ENCODE data around the gene PPFIBP1. TPM values are rescaled to one million over a fixed set of nuclear protein-coding genes. Genes with fewer than 3 reads are reported as not detected.

The PPFIBP1 gene
- total and polyA plus RNA-seq, 2 of the 13 experiments (the other 11 are each of a cell fraction or from before 2014, with no cell fraction given): 16.2 to 21.8 TPM

DNA sequence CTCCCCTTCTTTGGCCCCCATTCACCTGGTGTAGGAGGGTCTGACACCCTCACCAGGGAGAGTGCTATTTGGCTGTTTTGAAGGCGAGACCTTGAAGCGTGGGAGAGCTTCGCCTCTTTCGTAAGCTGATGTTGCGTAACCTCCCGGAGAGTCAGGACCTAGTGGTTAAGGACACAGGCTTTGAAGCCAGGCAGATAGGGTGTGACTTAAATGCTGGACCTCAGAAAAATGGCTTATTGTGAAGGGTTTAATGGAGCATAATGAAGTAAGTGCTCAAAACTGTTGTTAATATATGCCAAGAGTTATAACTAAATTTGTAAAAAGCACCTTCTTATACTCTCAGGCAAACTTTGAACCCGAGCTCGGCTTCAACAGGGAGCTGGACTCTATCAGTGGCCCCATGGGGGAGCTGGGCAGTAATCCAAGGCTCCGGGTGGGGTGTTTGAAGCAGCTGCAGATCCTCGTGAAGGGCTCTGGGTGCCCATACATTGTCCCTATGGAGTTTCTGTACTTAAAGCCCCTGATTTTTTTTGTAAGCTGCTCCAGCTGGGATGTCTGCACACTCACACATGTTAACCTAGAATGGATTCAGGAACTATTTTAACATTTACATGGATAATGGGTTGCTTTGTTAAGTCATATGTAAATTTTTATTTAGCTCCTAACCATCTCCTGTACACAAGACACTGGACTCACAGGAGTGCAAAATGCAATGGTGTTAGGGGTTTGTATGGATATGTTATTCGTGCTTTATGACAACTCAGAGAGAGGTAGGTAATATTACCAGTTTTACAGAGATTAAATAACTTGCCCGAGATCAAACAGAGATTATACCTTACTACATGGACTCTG is 26.0 kb downstream of the PPFIBP1 start (continued):
- TF ChIP-seq AKNA (CRISPR knock-in tag; IDR thresholded peaks at IDR 0.05; ENCODE audit: borderline replicate concordance) (no peak), ZNF780A (CRISPR knock-in tag; IDR thresholded peaks at IDR 0.05) (no peak), HIC2 (CRISPR knock-in tag; IDR thresholded peaks at IDR 0.05; ENCODE audit: low read depth) (peak; percentile 61; the same call in 1 of the 2 replicates), NKX3-1 (CRISPR knock-in tag; IDR thresholded peaks at IDR 0.05) (no peak), ZHX2 (IDR thresholded peaks at IDR 0.05; ENCODE audit: low read depth) (0 out of 2 replicates have a peak, but pooled peaks have one; percentile 46), ZHX2 (CRISPR knock-in tag; IDR thresholded peaks at IDR 0.05; ENCODE audit: borderline replicate concordance) (no peak), KDM1A (CRISPR knock-in tag; IDR thresholded peaks at IDR 0.05) (0 out of 2 replicates have a peak, but pooled peaks have one; percentile 42), ETS1 (CRISPR knock-in tag; IDR thresholded peaks at IDR 0.05) (no peak), EHMT2 (IDR thresholded peaks at IDR 0.05; ENCODE audit: borderline replicate concordance, low read depth, low read length) (peak; percentile 62; the same call in 1 of the 2 replicates), HOXA5 (CRISPR knock-in tag; IDR thresholded peaks at IDR 0.05) (peak; percentile 83; the same call in 1 of the 2 replicates)
- TF ChIP-seq, protein P1, sequence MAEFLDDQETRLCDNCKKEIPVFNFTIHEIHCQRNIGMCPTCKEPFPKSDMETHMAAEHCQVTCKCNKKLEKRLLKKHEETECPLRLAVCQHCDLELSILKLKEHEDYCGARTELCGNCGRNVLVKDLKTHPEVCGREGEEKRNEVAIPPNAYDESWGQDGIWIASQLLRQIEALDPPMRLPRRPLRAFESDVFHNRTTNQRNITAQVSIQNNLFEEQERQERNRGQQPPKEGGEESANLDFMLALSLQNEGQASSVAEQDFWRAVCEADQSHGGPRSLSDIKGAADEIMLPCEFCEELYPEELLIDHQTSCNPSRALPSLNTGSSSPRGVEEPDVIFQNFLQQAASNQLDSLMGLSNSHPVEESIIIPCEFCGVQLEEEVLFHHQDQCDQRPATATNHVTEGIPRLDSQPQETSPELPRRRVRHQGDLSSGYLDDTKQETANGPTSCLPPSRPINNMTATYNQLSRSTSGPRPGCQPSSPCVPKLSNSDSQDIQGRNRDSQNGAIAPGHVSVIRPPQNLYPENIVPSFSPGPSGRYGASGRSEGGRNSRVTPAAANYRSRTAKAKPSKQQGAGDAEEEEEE (CRISPR knock-in tag; IDR thresholded peaks at IDR 0.05; ENCODE audit: borderline replicate concordance): no peak
